ENCODE data around the gene PROK2.

PROK2 gene, protein sequence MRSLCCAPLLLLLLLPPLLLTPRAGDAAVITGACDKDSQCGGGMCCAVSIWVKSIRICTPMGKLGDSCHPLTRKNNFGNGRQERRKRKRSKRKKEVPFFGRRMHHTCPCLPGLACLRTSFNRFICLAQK

DNA sequence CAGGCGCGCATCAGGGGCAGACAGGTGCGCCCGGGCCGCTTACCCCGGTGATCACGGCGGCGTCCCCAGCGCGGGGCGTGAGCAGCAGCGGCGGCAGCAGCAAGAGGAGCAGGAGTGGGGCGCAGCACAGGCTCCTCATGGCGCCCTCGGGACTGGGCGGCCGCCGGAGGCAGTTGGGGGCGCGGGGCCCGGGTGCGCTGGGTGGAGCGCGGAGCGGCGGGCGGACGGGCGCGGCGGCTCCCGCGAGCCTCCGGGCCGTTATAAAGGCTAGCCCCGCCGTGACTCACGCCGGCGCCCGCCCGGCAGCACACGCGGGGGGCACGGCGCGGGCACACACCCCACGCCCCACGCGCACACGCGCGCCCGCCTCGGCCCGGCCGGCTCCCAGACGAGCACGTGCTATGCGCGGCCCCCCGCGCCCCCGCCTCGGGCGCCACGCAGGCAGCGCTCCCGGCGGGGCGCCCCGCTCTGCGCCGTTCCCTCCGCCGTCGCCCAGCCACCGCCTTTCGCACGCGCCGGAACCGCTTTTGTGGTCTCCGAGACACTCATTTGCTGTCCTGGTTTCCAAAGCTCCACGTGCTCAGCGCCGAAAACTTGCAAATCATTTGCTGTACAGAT, at the start of gene PROK2:
PROK2 (minus strand) TSS at position 235 of the 618 bp plus-strand sequence; CDS start at position 139, 96 bp downstream.
- peak; percentile 11 to 17 for DNase-seq

DNA sequence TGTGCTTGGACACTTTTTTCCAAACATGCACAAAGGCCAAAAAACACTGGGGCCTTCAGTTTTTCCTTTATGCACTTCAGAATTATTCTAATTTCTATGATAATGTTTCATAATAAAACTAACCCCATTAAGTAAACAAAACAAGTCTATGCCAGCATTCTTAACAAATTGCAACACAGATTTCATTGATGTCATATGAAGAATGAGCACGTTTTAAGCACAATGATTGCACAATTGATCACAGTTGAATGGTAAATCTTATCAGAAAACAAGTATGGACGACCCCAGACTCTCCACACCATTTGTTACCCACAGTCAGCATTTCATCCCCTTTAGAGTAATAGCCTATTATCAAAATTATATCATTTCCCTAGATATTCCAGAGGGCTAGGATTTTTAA, 46.7 kb upstream of the PROK2 start:
- DNase-seq, result no peak

DNA sequence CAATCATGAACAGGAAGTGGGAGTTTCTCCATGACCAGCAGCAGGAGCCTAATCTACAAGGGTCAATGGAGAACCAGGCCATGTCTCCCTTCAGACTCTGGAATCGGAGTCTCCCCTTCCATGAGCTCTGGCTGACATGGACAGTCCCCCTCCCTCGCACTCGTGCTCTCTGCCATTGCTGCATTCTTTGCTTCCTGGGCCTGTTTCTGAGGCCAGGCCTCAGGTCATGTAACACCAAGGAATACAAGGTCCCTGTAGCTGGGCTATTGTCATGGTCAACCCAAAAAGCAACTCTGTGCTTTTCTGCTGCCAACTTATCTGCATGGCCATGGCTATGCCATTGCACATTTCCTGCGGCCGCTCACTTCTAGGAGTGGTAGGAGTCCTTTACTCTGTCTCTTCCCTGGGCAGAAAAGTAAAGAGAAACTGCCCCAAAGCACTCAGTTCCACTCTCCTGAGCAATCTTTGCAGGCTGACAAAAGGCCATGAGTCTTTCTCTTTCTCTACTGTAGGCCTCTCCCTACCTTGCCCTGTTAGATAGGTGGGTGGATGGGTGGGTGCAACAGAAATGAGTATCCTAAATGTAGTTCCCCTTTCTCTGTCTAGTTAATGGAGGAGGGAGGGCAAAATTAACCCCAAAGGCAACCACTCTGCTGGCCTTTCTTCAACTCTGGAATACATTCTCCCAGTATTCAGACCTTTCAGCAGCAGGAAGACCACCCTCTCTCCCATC, 40.8 kb upstream of the PROK2 start:
- no peak for DNase-seq

DNA sequence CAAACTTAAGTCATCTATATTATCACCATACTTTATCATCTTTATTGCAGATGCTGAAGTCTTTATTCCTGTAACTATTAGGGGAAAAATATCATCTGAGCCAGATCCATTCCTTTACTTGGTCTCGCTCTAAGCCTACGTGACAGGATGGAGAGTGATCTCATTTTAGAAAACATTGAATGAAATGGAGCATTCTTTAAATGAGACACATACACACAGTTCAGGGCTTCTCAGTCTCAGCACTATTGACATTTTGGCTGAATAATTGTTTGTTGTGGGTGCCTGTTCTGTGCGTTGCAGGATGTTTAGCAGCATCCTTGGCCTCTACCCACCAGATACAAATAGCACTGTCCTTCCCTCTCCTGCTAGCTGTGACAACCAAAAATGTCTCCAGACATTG, 36.2 kb upstream of the PROK2 start:
- DNase-seq, result no peak

DNA sequence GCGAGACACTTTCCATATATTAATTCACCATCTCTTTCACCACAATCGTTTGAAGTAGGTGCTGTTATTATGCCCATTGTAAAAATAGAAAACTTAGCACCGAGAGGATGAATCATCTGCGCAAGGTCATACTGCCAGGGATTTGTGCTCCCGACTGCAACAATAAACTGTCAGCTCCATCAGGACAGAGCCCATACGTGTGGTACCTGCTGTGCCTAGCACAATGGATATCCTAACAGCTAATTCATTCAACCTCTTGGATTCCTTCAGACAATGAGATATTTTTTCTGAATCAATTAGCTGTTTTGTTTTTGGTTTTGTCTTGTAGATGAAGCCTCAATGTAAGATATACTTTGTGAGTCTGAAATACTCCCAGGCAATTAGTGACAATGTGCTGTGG, 32.3 kb upstream of the PROK2 start:
- DNase-seq, result no peak

DNA sequence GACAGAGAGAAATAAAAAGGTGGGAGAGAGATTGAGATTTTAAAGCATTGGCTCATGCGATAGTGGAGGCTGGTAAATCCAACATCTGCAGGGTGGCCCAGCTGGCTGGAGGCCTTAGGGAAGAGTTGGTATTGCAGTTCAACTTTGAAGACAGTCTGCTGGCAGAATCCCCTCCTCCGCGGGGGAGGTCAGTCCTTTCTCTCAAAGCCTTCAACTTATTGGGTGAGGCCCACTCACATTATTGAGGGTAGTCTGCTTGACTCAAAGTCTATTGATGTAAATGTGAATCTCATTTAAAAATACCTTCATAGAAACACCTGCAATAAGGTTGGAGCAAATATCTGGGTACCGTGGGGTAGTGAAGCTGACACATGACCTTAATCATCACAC, 31.8 kb upstream of the PROK2 start:
- DNase-seq, result no peak

- DNase-seq, result no peak
Measured at GRCh38 chr3:71815340-71816067, 30.6 kb upstream of the PROK2 start.

GRCh38 chr3:71813704-71814103, 28.8 kb upstream of the PROK2 start:
- DNase-seq, result no peak

DNA sequence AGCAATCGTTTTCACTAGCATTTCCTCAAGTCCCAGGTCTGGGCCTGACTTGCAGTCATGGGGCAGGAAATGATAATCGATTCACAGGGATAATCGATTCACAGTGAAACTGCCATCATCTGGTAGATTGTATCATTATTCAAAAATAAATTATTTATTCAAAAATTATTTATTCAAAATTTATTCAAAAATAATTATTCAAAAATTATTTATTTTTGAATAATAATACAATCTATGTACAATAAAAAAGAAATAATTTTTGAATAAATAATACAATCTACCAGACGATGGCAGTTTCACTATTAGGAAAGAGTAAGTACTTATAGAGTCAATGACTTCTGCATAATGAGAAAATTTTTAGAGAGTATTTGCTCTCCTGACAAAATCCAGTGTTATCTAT, 28.1 kb upstream of the PROK2 start:
- DNase-seq, result no peak

- no peak for DNase-seq
Measured at GRCh38 chr3:71810056-71810455, 25.1 kb upstream of the PROK2 start.

- DNase-seq, result no peak
Measured at GRCh38 chr3:71809321-71810026, 24.5 kb upstream of the PROK2 start.

DNA sequence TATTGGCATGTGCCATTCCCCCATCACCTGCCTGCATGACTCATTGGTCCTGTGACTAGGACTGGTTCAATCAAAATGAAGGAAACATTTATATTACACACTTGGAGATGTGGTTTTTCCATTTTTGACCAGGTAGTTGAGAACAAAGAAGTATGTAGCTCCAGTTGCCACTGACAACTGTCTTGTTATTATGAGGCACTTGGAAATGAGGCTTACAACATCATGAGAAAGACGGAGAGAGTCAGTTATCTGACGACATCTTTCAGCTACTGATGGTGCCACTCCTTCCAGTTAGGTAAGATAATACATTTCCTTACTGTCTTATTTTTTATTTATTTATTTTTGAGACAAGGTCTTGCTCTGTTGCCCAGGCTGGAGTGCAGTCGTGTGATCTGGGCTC, 21.8 kb upstream of the PROK2 start:
- no peak for DNase-seq

GRCh38 chr3:71805691-71806090, 20.7 kb upstream of the PROK2 start:
- DNase-seq, result no peak

DNA sequence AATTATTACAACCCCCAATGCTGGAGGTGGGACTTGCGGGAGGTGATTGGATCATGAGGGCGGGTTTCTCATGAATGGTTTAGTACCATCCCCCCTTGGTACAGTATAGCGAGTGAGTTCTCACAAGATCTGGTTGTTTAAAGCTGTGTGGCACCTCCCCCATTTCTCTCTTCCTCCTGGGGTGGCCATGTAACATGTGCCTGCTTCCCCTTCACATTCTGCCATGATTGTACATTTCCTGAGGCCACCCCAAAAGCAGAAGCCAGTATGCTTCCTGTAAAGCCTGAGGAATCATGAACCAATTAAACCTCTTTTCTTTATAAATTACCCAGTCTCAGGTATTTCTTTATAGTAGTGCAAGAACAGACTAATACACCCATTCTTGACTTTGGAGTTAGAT, 20.3 kb upstream of the PROK2 start:
- no peak for DNase-seq

GRCh38 chr3:71803248-71803647, 18.3 kb upstream of the PROK2 start:
- no peak for DNase-seq

GRCh38 chr3:71801986-71802385, 17.0 kb upstream of the PROK2 start:
- DNase-seq, result no peak

DNA sequence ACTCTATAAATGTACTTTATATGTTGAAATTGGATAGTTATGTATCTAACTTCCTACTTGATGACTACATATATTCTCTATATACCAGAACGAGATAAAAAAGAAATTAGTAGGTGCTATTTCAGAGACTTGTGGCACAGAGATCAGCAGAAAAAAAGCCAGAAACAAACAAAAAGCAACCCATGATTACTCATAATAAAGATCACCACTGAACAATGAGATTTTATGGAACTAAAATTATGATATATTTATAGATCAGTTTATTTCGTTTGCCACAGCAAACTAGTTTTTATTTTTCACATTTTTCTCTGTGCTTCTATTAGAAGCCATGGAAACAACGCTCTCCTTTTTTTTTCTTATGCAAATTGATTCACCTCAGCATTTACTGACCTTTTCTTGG, 15.1 kb upstream of the PROK2 start:
- DNase-seq, result no peak

DNA sequence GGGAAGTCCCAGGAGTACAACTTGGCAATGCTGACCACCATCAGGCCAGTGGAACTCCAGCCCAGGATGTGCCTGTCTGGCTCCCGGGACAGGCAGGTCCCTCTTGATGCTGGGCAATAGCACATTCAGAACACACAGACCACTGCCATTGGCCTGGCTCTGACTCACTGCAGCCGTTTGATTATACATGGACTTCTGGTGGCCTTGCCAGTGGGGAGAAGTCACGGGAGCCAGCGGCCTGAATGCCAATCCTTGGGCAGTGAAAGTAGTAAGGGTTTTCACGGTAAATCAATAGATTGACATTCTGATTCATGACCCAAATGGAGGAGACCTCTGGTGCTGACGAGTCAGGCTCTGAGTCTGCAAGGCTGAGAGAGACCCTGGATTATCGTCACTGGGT, 12.5 kb upstream of the PROK2 start:
- DNase-seq, result no peak

DNA sequence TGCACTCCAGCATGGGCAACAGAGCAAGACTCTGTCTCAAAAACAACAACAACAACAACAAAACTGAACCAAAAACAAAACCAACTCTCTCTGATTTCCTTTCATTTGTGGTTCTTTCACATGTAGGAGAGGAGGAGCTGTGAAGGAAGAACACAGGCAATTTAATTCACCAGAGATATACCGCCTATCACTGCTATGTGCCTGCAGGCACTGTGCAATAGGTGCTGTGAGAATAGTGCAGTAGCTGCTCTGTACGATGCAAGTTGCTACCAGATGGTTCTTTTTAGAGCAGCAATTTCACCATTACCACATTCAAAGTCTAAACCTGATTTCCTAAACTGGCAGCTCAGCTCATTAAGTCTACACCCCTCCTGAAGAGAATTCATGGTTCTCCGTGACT, 11.3 kb upstream of the PROK2 start:
- no peak for DNase-seq

- DNase-seq, result no peak
Measured at GRCh38 chr3:71791634-71792033, 6.7 kb upstream of the PROK2 start.

GRCh38 chr3:71789922-71790321, 5.0 kb upstream of the PROK2 start:
- DNase-seq, result no peak

DNA sequence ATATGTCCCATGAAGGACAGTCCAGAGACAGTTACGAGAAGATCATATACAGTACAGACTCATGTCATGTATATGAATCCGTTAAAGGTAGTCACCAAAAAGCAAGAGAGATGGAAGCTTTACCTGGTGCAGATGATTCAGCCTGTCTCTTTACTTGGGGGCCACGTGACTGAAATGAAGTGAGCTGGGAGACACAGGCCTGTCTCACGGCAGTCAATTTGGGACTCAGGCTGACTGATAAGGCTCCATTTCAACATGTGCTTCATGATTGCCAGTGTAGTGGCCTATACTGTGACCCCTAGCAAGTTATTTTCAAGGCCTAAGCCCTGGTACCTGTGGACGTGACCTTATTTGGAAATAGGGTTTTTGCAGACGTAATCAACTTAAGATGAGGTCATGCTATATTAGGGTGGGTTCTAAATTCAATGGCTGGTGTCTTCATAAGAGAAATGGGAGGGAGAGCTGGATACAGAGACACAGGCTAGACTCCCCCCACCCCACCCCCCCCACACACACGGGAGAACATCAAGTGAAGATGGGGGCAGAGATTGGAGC, 3.0 kb upstream of the PROK2 start:
- DNase-seq, result no peak

DNA sequence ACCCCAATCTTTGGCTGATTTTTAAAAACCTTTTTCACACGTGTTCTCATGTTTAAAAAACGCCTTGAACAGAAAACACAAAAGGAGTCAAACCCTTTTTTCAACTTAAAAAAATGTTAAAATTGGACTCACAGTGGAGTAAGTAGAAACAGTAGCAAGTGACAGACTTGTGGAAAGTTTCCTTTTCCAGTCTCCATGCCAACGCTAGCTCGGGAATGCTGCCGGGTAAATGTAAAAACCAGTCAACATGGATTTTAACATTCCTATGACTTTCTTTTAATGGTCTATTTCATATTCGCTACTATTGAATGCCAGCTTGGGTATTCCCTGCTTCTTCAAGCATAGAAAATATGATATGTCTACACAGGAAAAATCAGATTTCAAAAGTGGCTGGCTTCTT, 1.6 kb upstream of the PROK2 start:
- DNase-seq, result no peak

All from activated CD4-positive, alpha-beta T cell treated with anti-CD3 and anti-CD28 coated beads, Interleukin-2, amount 50 U/mL, for 4 hours (primary cell).